T-cell (primary cell): ENCODE data around the gene CBFA2T3. TPM values are rescaled to one million over a fixed set of nuclear protein-coding genes. Genes with fewer than 3 reads are reported as not detected.

ENCODE experiments used
- ATAC-seq, 4 experiments: fragments of 200-7000 bp in 3 of 4; fragments of 150-1000 bp in 1 of 4; cut with Tn5 transposase; replicated peaks in 1 of 4; 1 replicate in 3 of 4; 2 replicates in 1 of 4; pipeline ENCODE4 v1.10.0; 2021; ENCODE audit warnings: moderate library complexity in 3 of 4, mild to moderate bottlenecking in 2 of 4, moderate number of reproducible peaks in 1 of 4
- CTCF ChIA-PET, 2 donors: fragments of 300-600 bp; sonication (Branson Sonifier 250); formaldehyde crosslinking; loops; one replicate each; lab custom pipeline; 2022; ENCODE audit warnings: antibody characterized with exemption in 2 of 2; lab: Charles Lee
- POLR2A ChIA-PET, 2 donors: fragments of 300-600 bp; sonication (Branson Sonifier 250); formaldehyde crosslinking; loops; one replicate each; lab custom pipeline; 2022; ENCODE audit warnings: antibody characterized with exemption in 2 of 2; lab: Charles Lee
- DNase-seq, 35 experiments: peaks; one replicate each; pipeline versions ENCODE4 v3.0.0 to v3.0.0-alpha.2; 2013 to 2023
- H3K27ac ChIP-seq: one replicate; pipeline ENCODE4 v1.5.1; 2013; ENCODE audit warnings: low read length
- H3K27me3 ChIP-seq, 2 experiments: replicated peaks in 1 of 2; 1 replicate in 1 of 2; 2 replicates in 1 of 2; pipeline versions ENCODE4 v1.6.1 to v1.7.0; 2013; ENCODE audit warnings: low read length in 1 of 2, mixed read lengths in 1 of 2; ENCODE audit not compliant: control insufficient read depth in 2 of 2, insufficient read depth in 2 of 2; ENCODE audit errors: extremely low read depth in 1 of 2
- H3K36me3 ChIP-seq, 2 donors: 1 replicate in 1 of 2; 2 replicates in 1 of 2; pipeline versions ENCODE4 v1.6.1 to v1.7.0; 2013; ENCODE audit warnings: low read length in 1 of 2; ENCODE audit not compliant: control insufficient read depth in 2 of 2, insufficient read depth in 1 of 2; ENCODE audit errors: extremely low read depth in 1 of 2
- H3K4me1 ChIP-seq, 2 experiments: 1 replicate in 1 of 2; 2 replicates in 1 of 2; pipeline versions ENCODE4 v1.6.1 to v1.7.0; 2013; ENCODE audit warnings: low read length in 2 of 2, mixed read lengths in 1 of 2; ENCODE audit not compliant: insufficient read depth in 2 of 2, control insufficient read depth in 1 of 2; ENCODE audit errors: extremely low read depth in 1 of 2
- H3K4me3 ChIP-seq, 2 donors: 1 replicate in 1 of 2; 2 replicates in 1 of 2; pipeline versions ENCODE4 v1.5.1 to v1.7.0; 2013; ENCODE audit warnings: mild to moderate bottlenecking in 2 of 2, low read length in 1 of 2, moderate library complexity in 1 of 2; ENCODE audit not compliant: control insufficient read depth in 1 of 2; ENCODE audit errors: extremely low read depth in 1 of 2
- H3K9me3 ChIP-seq: 2 replicates; pipeline ENCODE4 v1.7.0; 2013
- H3K27ac Mint-ChIP-seq, 2 donors: one replicate each; pipeline ENCODE4 v1.8.0; 2020 to 2021; ENCODE audit warnings: mild to moderate bottlenecking in 2 of 2, mixed read lengths in 2 of 2
- H3K27me3 Mint-ChIP-seq, 2 donors: one replicate each; pipeline ENCODE4 v1.8.0; 2021 to 2022; ENCODE audit warnings: mixed read lengths in 2 of 2
- H3K36me3 Mint-ChIP-seq: one replicate; pipeline ENCODE4 v1.8.0; 2021; ENCODE audit warnings: mixed read lengths
- H3K4me1 Mint-ChIP-seq, 3 donors: one replicate each; pipeline ENCODE4 v1.8.0; 2020 to 2022; ENCODE audit warnings: mixed read lengths in 3 of 3, mild to moderate bottlenecking in 1 of 3
- H3K4me3 Mint-ChIP-seq, 3 donors: one replicate each; pipeline ENCODE4 v1.8.0; 2020 to 2022; ENCODE audit warnings: mild to moderate bottlenecking in 3 of 3, mixed read lengths in 3 of 3, moderate library complexity in 3 of 3
- H3K9me3 Mint-ChIP-seq, 3 donors: one replicate each; pipeline ENCODE4 v1.8.0; 2020 to 2022; ENCODE audit warnings: mixed read lengths in 3 of 3
- WGBS: methylation state at CpG from one replicate; pipeline ENCODE4 v1.1.5; 2013; ENCODE audit warnings: missing lambda C conversion rate; ENCODE audit not compliant: insufficient coverage; 5-methylcytosine and 5-hydroxymethylcytosine counted together
- total RNA-seq, 35 experiments: library from RNA in 6 of 35; stranded (reverse) in 6 of 35; fragments of 120-200 nt in 1 of 35; gene quantifications; one replicate each; pipeline versions ENCODE4 v1.2.1 to v1.2.4 and lab custom pipeline; 2013 to 2026

The CBFA2T3 gene
- total RNA-seq, 5 donors from 2014 or later (not counting 1 experiment from before 2014, with no cell fraction given): 2.0 to 4.0 (median 2.1) TPM

DNA sequence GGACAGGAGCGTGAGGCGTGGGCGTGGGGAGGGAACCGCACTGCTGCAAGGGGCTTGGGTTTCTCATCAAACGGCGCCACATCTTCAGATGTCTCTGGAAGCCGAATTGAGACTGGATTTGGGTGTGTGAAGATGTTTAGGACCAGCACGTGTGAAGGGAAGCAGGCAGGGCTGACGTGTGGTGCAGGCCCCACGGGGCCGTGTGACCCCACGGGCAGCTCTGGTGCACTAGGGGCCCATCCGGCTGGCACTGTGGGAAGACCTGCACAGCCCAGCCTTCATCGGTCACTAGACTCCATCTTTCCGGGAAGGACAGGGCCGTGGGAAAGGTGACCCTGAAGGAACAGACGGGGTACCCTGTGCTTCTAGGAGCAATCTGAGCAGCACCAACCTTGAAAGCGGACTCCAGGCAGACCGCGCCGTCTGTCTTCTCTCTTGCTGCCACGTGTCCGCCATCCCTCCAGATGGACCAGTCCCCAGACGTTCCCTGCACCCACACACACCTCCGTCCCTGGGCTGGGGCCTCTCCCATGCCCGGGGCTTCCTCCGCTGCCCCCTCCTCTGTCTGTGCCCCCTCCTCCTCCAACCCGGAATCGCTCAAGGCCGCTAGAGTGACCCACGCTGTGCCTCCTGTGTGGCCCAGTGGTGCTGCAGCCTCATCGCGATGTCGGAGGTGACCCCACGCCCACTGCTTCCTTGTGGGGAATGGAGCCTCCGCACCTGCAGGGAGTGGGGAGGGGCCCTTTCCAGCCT, 23.4 kb upstream of the CBFA2T3 start:
- CTCF ChIA-PET: no interaction called here
- Histone ChIP-seq H3K36me3 (no peaks in the 10 kb centered on the region), H3K27ac (no peak overlapping the region), H3K4me3 (peak overlapping the region in 1 of 2 donors; percentile 1), H3K4me1 (peaks cover 0 to 8% of the 10 kb centered on the region in 2 experiments), H3K9me3 (peaks cover 2% of the 10 kb centered on the region), H3K27me3 (peaks cover 0 to 67% of the 10 kb centered on the region in 2 experiments)
- H3K4me1 Mint-ChIP-seq: peaks cover 17 to 25% (median 18%) of the 10 kb centered on the region in 3 donors
- peak overlapping the region; percentile 56 to 59 (median 57) for H3K4me3 Mint-ChIP-seq
- H3K27ac Mint-ChIP-seq: peak overlapping the region; percentile 25 to 89
- ATAC-seq: peak in 2 of 4 experiments; percentile 5 to 20
- H3K36me3 Mint-ChIP-seq: peaks cover 3% of the 10 kb centered on the region
- WGBS: 83% methylated on average over 27 of the region's 36 CpGs
- peaks cover 5 to 26% of the 10 kb centered on the region in 2 donors for H3K27me3 Mint-ChIP-seq
- peaks cover 0 to 8% (median 3%) of the 10 kb centered on the region in 3 donors for H3K9me3 Mint-ChIP-seq
- POLR2A ChIA-PET: no interaction called here
- no peak for DNase-seq

DNA sequence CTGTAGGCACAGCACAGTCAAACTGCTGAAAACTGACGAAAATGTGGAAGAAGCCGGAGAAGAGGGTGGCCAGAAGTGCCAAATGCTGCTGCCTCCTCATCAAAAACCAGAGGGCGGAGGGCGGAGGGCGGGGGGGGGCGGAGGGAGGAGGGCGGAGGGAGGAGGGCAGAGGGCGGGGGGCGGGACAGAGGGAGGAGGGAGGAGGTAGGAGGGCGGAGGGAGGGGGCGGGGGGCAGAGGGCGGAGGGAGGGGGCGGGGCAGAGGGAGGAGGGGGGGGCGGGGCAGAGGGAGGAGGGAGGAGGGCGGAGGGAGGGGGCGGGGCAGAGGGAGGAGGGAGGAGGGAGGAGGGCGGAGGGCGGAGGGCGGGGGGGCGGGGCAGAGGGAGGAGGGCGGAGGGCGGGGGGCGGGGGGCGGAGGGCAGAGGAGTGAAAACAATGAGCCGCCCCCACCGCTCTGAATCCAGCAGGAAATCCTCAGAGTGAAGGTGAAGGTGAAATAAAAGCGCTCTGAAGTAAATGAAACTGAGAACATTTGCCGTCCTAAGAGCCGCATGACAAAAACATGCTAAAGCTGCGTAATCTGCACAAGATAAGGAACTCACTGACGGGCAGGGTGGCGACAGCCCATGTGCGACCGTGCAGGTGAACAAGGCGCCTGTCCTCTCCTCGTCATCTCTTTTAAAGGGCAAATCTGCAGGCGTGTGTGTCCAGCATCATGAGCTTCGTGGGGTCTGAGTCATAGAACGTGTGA, 22.6 kb upstream of the CBFA2T3 start:
- Mint-ChIP-seq H3K4me1 (peaks cover 17 to 27% (median 19%) of the 10 kb centered on the region in 3 donors), H3K27ac (peak overlapping the region; percentile 25 to 89), H3K36me3 (peaks cover 3% of the 10 kb centered on the region), H3K27me3 (peaks cover 8 to 24% of the 10 kb centered on the region in 2 donors), H3K4me3 (peak overlapping the region; percentile 56 to 59 (median 57)), H3K9me3 (peaks cover 0 to 8% (median 3%) of the 10 kb centered on the region in 3 donors)
- Histone ChIP-seq H3K27ac (no peak overlapping the region), H3K4me1 (peaks cover 0 to 8% of the 10 kb centered on the region in 2 experiments), H3K9me3 (peaks cover 2% of the 10 kb centered on the region), H3K4me3 (peak overlapping the region in 1 of 2 donors; percentile 1), H3K36me3 (no peaks in the 10 kb centered on the region), H3K27me3 (peaks cover 0 to 69% of the 10 kb centered on the region in 2 experiments)
- DNase-seq (peak in 22 of 35 experiments; percentile 5 to 58 (median 20)), ATAC-seq (peak; percentile 43 to 87 (median 60))
- ChIA-PET POLR2A (no interaction called here), CTCF (no interaction called here)
- WGBS: 57% methylated on average over 13 of the region's 39 CpGs

DNA sequence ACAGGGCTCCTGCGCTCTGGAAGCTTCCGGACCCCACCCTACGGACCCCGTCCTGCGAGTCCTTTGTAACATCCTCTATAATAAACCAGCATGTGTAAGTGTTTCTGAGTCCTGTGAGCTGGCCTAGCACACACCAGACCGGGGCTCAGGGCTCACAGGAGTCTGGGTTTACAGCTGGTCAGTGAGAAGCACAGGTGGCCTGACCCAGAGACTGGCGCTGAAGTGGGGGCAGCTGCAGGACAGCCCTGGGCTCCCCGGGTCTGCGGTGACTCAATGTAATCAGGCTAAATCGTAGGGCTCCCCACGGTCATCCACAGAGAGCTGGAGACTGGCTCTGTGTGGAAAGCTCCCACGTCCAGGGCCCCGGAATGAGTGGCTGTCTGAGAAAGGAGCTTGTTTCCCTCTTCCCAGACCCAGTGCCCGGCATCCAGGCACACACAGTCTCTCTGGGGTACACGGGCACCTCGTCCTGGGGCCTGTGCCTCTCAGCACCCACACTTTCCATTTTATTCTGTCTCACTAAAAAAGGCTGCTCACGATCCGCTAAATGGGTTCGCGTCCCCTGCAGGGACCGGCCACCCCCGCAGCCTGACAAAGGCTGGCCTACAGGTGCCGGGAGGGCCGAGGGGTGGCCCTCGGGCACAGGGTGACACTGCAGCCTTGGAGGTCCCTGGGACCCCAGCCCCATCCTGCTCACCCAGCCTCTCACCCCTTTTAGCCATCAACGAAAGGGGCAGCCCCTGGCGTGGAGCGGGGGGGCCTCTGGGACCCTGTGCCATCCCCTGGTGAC, 18.9 kb upstream of the CBFA2T3 start:
- peaks cover 2% of the 10 kb centered on the region for H3K9me3 ChIP-seq
- no peaks in the 10 kb centered on the region for H3K36me3 ChIP-seq
- CTCF ChIA-PET: no interaction called here
- H3K27me3 ChIP-seq: peaks cover 0 to 70% of the 10 kb centered on the region in 2 experiments
- Mint-ChIP-seq H3K9me3 (peaks cover 0 to 8% (median 3%) of the 10 kb centered on the region in 3 donors), H3K27ac (no peak overlapping the region), H3K27me3 (peaks cover 8 to 16% of the 10 kb centered on the region in 2 donors), H3K36me3 (peaks cover 3% of the 10 kb centered on the region), H3K4me3 (no peak overlapping the region), H3K4me1 (peaks cover 15 to 18% (median 16%) of the 10 kb centered on the region in 3 donors)
- POLR2A ChIA-PET: interaction anchor here in 1 of 2 donors (0.6 kb wide), 1 partner anchor 101 kb away, joined by 3 read pairs; no protein-coding TSS in a partner anchor
- no peak for DNase-seq
- H3K4me3 ChIP-seq: no peak overlapping the region
- peaks cover 0 to 28% of the 10 kb centered on the region in 2 experiments for H3K4me1 ChIP-seq
- 83% methylated on average over 17 of the region's 28 CpGs for WGBS
- H3K27ac ChIP-seq: no peak overlapping the region
- ATAC-seq: no peak

- no peak overlapping the region for H3K27ac Mint-ChIP-seq
- peaks cover 0 to 8% (median 3%) of the 10 kb centered on the region in 3 donors for H3K9me3 Mint-ChIP-seq
- H3K4me1 ChIP-seq: peaks cover 0 to 26% of the 10 kb centered on the region in 2 experiments
- H3K27me3 Mint-ChIP-seq: peaks cover 8 to 17% of the 10 kb centered on the region in 2 donors
- H3K36me3 ChIP-seq: no peaks in the 10 kb centered on the region
- peaks cover 2% of the 10 kb centered on the region for H3K9me3 ChIP-seq
- peaks cover 0 to 69% of the 10 kb centered on the region in 2 experiments for H3K27me3 ChIP-seq
- ATAC-seq (no peak), DNase-seq (no peak)
- peaks cover 3% of the 10 kb centered on the region for H3K36me3 Mint-ChIP-seq
- ChIA-PET POLR2A (no interaction called here), CTCF (no interaction called here)
- H3K4me3 Mint-ChIP-seq: no peak overlapping the region
- no peak overlapping the region for H3K4me3 ChIP-seq
- WGBS: 86% methylated on average over 16 of the region's 16 CpGs
- H3K4me1 Mint-ChIP-seq: peaks cover 14 to 18% (median 15%) of the 10 kb centered on the region in 3 donors
- H3K27ac ChIP-seq: no peak overlapping the region
Observed at GRCh38 chr16:88995194-88995593, 18.2 kb upstream of the CBFA2T3 start.

DNA sequence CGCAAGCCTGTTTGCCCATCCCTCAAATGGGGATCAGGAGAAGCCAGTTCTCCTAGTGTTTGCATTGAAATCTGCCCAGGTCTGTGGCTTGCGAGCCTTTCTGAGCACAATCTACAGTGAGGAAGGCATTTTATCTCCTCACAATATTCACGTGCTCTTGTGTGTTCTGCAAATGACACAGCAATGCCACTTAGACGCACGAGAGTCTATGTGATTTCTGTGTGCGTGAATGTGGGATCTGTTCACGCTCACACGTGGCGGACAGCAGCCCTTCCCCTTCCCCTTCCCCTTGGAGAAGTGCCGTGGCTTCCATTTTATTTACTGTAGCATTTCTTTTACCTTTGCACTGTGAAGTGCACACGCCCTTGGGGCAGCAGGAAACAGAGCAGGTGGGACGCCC, 17.7 kb upstream of the CBFA2T3 start:
- Histone ChIP-seq H3K27me3 (peaks cover 0 to 70% of the 10 kb centered on the region in 2 experiments), H3K9me3 (peaks cover 2% of the 10 kb centered on the region), H3K4me3 (no peak overlapping the region), H3K4me1 (peaks cover 0 to 23% of the 10 kb centered on the region in 2 experiments), H3K27ac (no peak overlapping the region), H3K36me3 (no peaks in the 10 kb centered on the region)
- Mint-ChIP-seq H3K27ac (no peak overlapping the region), H3K36me3 (peaks cover 3% of the 10 kb centered on the region), H3K9me3 (peaks cover 0 to 8% (median 3%) of the 10 kb centered on the region in 3 donors), H3K27me3 (peaks cover 3 to 13% of the 10 kb centered on the region in 2 donors), H3K4me1 (peaks cover 9 to 14% (median 10%) of the 10 kb centered on the region in 3 donors), H3K4me3 (no peak overlapping the region)
- ATAC-seq (no peak), DNase-seq (no peak)
- POLR2A ChIA-PET: no interaction called here
- CTCF ChIA-PET: no interaction called here
- 74% methylated on average over 5 of the region's 12 CpGs for whole genome bisulfite sequencing
